Mucosa of stomach (tissue), 1 donor: Measurements from ENCODE around the gene ACP2.

Source experiments
- H3K27me3 ChIP-seq: one replicate; pipeline ENCODE4 v1.7.0; 2013; ENCODE audit warnings: mild to moderate bottlenecking, low read length; ENCODE audit not compliant: control insufficient read depth, insufficient read depth
- H3K36me3 ChIP-seq: one replicate; pipeline ENCODE4 v1.7.0; 2013; ENCODE audit warnings: low read length; ENCODE audit not compliant: control insufficient read depth, insufficient read depth
- H3K4me1 ChIP-seq: one replicate; pipeline ENCODE4 v1.7.0; 2013; ENCODE audit warnings: mild to moderate bottlenecking, low read length; ENCODE audit not compliant: control insufficient read depth, insufficient read depth
- H3K4me3 ChIP-seq: one replicate; pipeline ENCODE4 v1.7.0; 2013; ENCODE audit warnings: low read length
- H3K9ac ChIP-seq: one replicate; pipeline ENCODE4 v1.7.0; 2013; ENCODE audit warnings: mild to moderate bottlenecking, low read length, moderate library complexity
- H3K9me3 ChIP-seq: one replicate; pipeline ENCODE4 v1.7.0; 2013; ENCODE audit warnings: mild to moderate bottlenecking, low read length, moderate library complexity; ENCODE audit not compliant: control insufficient read depth
- donor health status: Pancreatic carcinoma.

ACP2 gene

GRCh38 chr11:47248304-47248663, 330 bp downstream of the ACP2 start:
- Histone ChIP-seq H3K4me1 (peaks cover 20% of the 10 kb centered on the region), H3K36me3 (peaks cover 7% of the 10 kb centered on the region), H3K4me3 (peak overlapping the region; percentile 91), H3K27me3 (no peaks in the 10 kb centered on the region), H3K9ac (peak overlapping the region; percentile 81), H3K9me3 (no peaks in the 10 kb centered on the region)

- Histone ChIP-seq H3K36me3 (peaks cover 7% of the 10 kb centered on the region), H3K4me3 (no peak overlapping the region), H3K9ac (no peak overlapping the region)
Measured at GRCh38 chr11:47247502-47247901, 1.1 kb downstream of the ACP2 start.

GRCh38 chr11:47245611-47246357, 2.8 kb downstream of the ACP2 start:
- Histone ChIP-seq H3K9me3 (no peaks in the 10 kb centered on the region), H3K27me3 (no peaks in the 10 kb centered on the region), H3K36me3 (peaks cover 7% of the 10 kb centered on the region), H3K9ac (no peak overlapping the region), H3K4me1 (peaks cover 20% of the 10 kb centered on the region), H3K4me3 (no peak overlapping the region)

More at GRCh38 chr11:47247502-47247901, 1.1 kb downstream of the ACP2 start:
- Histone ChIP-seq H3K9me3 (no peaks in the 10 kb centered on the region), H3K27me3 (no peaks in the 10 kb centered on the region), H3K4me1 (peaks cover 20% of the 10 kb centered on the region)

- Histone ChIP-seq H3K36me3 (peaks cover 7% of the 10 kb centered on the region), H3K4me1 (peaks cover 19% of the 10 kb centered on the region), H3K4me3 (no peak overlapping the region), H3K9me3 (no peaks in the 10 kb centered on the region), H3K9ac (no peak overlapping the region), H3K27me3 (no peaks in the 10 kb centered on the region)
Measured at GRCh38 chr11:47244448-47245350, 3.9 kb downstream of the ACP2 start.

- no peak overlapping the region for H3K4me3 ChIP-seq
- H3K27me3 ChIP-seq = no peaks in the 10 kb centered on the region
- H3K36me3 ChIP-seq = peaks cover 16% of the 10 kb centered on the region
- no peaks in the 10 kb centered on the region for H3K9me3 ChIP-seq
- peaks cover 13% of the 10 kb centered on the region for H3K4me1 ChIP-seq
- H3K9ac ChIP-seq = no peak overlapping the region
Measured at GRCh38 chr11:47243454-47243853, 5.2 kb downstream of the ACP2 start.

GRCh38 chr11:47242596-47243192, 5.9 kb downstream of the ACP2 start:
- no peaks in the 10 kb centered on the region for H3K27me3 ChIP-seq
- H3K9ac ChIP-seq = no peak overlapping the region
- H3K36me3 ChIP-seq = peaks cover 16% of the 10 kb centered on the region
- peaks cover 7% of the 10 kb centered on the region for H3K4me1 ChIP-seq
- no peak overlapping the region for H3K4me3 ChIP-seq
- H3K9me3 ChIP-seq = no peaks in the 10 kb centered on the region

- H3K4me1 ChIP-seq = no peaks in the 10 kb centered on the region
- H3K27me3 ChIP-seq = no peaks in the 10 kb centered on the region
- H3K4me3 ChIP-seq = no peak overlapping the region
- no peak overlapping the region for H3K9ac ChIP-seq
- no peaks in the 10 kb centered on the region for H3K9me3 ChIP-seq
- peaks cover 16% of the 10 kb centered on the region for H3K36me3 ChIP-seq
Measured at GRCh38 chr11:47241841-47242301, 6.7 kb downstream of the ACP2 start.

- H3K36me3 ChIP-seq = peaks cover 12% of the 10 kb centered on the region
Measured at GRCh38 chr11:47239852-47240251, 8.8 kb downstream of the ACP2 start.

GRCh38 chr11:47236482-47236881, 12.1 kb downstream of the ACP2 start:
- no peaks in the 10 kb centered on the region for H3K9me3 ChIP-seq
- H3K4me3 ChIP-seq = no peak overlapping the region
- no peak overlapping the region for H3K9ac ChIP-seq
- peaks cover 9% of the 10 kb centered on the region for H3K36me3 ChIP-seq
- peaks cover 20% of the 10 kb centered on the region for H3K4me1 ChIP-seq
- no peaks in the 10 kb centered on the region for H3K27me3 ChIP-seq

More at GRCh38 chr11:47239852-47240251, 8.8 kb downstream of the ACP2 start:
- Histone ChIP-seq H3K9ac (no peak overlapping the region), H3K4me3 (no peak overlapping the region), H3K27me3 (no peaks in the 10 kb centered on the region), H3K4me1 (no peaks in the 10 kb centered on the region), H3K9me3 (no peaks in the 10 kb centered on the region)

GRCh38 chr11:47235163-47235562, 13.5 kb downstream of the ACP2 start:
- H3K4me1 ChIP-seq = peaks cover 20% of the 10 kb centered on the region
- H3K9me3 ChIP-seq = no peaks in the 10 kb centered on the region
- H3K4me3 ChIP-seq = no peak overlapping the region
- H3K9ac ChIP-seq = no peak overlapping the region
- H3K36me3 ChIP-seq = peaks cover 9% of the 10 kb centered on the region
- H3K27me3 ChIP-seq = no peaks in the 10 kb centered on the region

- peaks cover 20% of the 10 kb centered on the region for H3K4me1 ChIP-seq
- H3K4me3 ChIP-seq = no peak overlapping the region
- H3K9ac ChIP-seq = no peak overlapping the region
- peaks cover 9% of the 10 kb centered on the region for H3K36me3 ChIP-seq
- H3K9me3 ChIP-seq = no peaks in the 10 kb centered on the region
- no peaks in the 10 kb centered on the region for H3K27me3 ChIP-seq
Measured at GRCh38 chr11:47234669-47235100, 13.9 kb downstream of the ACP2 start.
